GM12891 (cell line): ENCODE measurements around the gene DHX15.

Source experiments
- POLR2A ChIP-seq: IDR thresholded peaks from 2 replicates; pipeline ENCODE4 v1.6.1; 2011; ENCODE audit warnings: low read depth, low read length, control low read depth
- POLR2AphosphoS5 ChIP-seq: IDR thresholded peaks from 2 replicates; pipeline ENCODE4 v1.6.1; 2011; ENCODE audit warnings: low read depth, low read length, control low read depth

- TF ChIP-seq POLR2A, result no peak
- TF ChIP-seq POLR2AphosphoS5, result no peak
Measured at GRCh38 chr4:24611575-24611974, 27.2 kb upstream of the DHX15 start.
